Trophoblast cell (in vitro differentiated cells and primary cell): ENCODE results near the gene UTP25.

Experiments
- DNase-seq, 2 donors: peaks; one replicate each; pipeline ENCODE4 v3.0.0-alpha.2; 2016
- H2AFZ ChIP-seq: 2 replicates; pipeline ENCODE4 v1.6.1; 2013; ENCODE audit warnings: low read length, moderate library complexity, mild to moderate bottlenecking; ENCODE audit not compliant: insufficient read depth, poor library complexity
- H2AK5ac ChIP-seq: 2 replicates; pipeline ENCODE4 v1.6.1; 2013; ENCODE audit warnings: mild to moderate bottlenecking, low read length
- H2BK120ac ChIP-seq: 2 replicates; pipeline ENCODE4 v1.6.1; 2013; ENCODE audit warnings: low read length, mild to moderate bottlenecking, moderate library complexity; ENCODE audit not compliant: insufficient read depth, poor library complexity
- H2BK12ac ChIP-seq: 2 replicates; pipeline ENCODE4 v1.6.1; 2013; ENCODE audit warnings: mild to moderate bottlenecking, low read length, moderate library complexity
- H2BK5ac ChIP-seq: 2 replicates; pipeline ENCODE4 v1.6.1; 2013; ENCODE audit warnings: low read length, low read depth, moderate library complexity, mild to moderate bottlenecking; ENCODE audit not compliant: poor library complexity
- H3K14ac ChIP-seq: 2 replicates; pipeline ENCODE4 v1.6.1; 2013; ENCODE audit warnings: mild to moderate bottlenecking, low read length
- H3K18ac ChIP-seq: 2 replicates; pipeline ENCODE4 v1.6.1; 2013; ENCODE audit warnings: mild to moderate bottlenecking, low read length
- H3K23ac ChIP-seq: 2 replicates; pipeline ENCODE4 v1.6.1; 2013; ENCODE audit warnings: low read length
- H3K27ac ChIP-seq: 2 replicates; pipeline ENCODE4 v1.5.1; 2013; ENCODE audit warnings: low read depth, mild to moderate bottlenecking, inconsistent platforms, low read length, moderate library complexity
- H3K27me3 ChIP-seq: 2 replicates; pipeline ENCODE4 v1.6.1; 2013; ENCODE audit warnings: inconsistent platforms, mild to moderate bottlenecking, low read length, moderate library complexity; ENCODE audit not compliant: insufficient read depth
- H3K36me3 ChIP-seq, 2 experiments: 1 replicate in 1 of 2; 2 replicates in 1 of 2; pipeline ENCODE4 v1.6.1; 2013; ENCODE audit warnings: low read length in 2 of 2, mild to moderate bottlenecking in 2 of 2, moderate library complexity in 1 of 2; ENCODE audit not compliant: insufficient read depth in 2 of 2, control insufficient read depth in 1 of 2
- H3K4ac ChIP-seq: 2 replicates; pipeline ENCODE4 v1.6.1; 2013; ENCODE audit warnings: low read depth, mild to moderate bottlenecking, low read length, moderate library complexity
- H3K4me1 ChIP-seq, 2 experiments: 1 replicate in 1 of 2; 2 replicates in 1 of 2; pipeline ENCODE4 v1.6.1; 2013; ENCODE audit warnings: low read length in 2 of 2, mild to moderate bottlenecking in 2 of 2, moderate library complexity in 1 of 2; ENCODE audit not compliant: insufficient read depth in 2 of 2, control insufficient read depth in 1 of 2
- H3K4me2 ChIP-seq: 2 replicates; pipeline ENCODE4 v1.6.1; 2013; ENCODE audit warnings: inconsistent platforms, mild to moderate bottlenecking, low read length, moderate library complexity
- H3K4me3 ChIP-seq: 2 replicates; pipeline ENCODE4 v1.5.1; 2013; ENCODE audit warnings: mild to moderate bottlenecking, low read depth, low read length, inconsistent platforms
- H3K79me1 ChIP-seq: one replicate; pipeline ENCODE4 v1.6.1; 2013; ENCODE audit warnings: low read length
- H3K79me2 ChIP-seq: 2 replicates; pipeline ENCODE4 v1.6.1; 2013; ENCODE audit warnings: low read length, mild to moderate bottlenecking; ENCODE audit not compliant: control insufficient read depth, insufficient read depth, poor library complexity
- H3K9ac ChIP-seq: 2 replicates; pipeline ENCODE4 v1.6.1; 2013; ENCODE audit warnings: mild to moderate bottlenecking, low read length
- H3K9me3 ChIP-seq: 2 replicates; pipeline ENCODE4 v1.6.1; 2013; ENCODE audit warnings: low read depth, mild to moderate bottlenecking, control low read depth, inconsistent platforms, low read length; ENCODE audit not compliant: insufficient read depth
- H4K12ac ChIP-seq: 2 replicates; pipeline ENCODE4 v1.6.1; 2013; ENCODE audit warnings: low read depth, mild to moderate bottlenecking, low read length, moderate library complexity
- H4K8ac ChIP-seq: 2 replicates; pipeline ENCODE4 v1.6.1; 2013; ENCODE audit warnings: low read depth, mild to moderate bottlenecking, low read length, moderate library complexity
- H4K91ac ChIP-seq: one replicate; pipeline ENCODE4 v1.6.1; 2013; ENCODE audit warnings: low read depth, mild to moderate bottlenecking, low read length, moderate library complexity
- WGBS: extraction: QIAGEN DNeasy Blood & Tissue Kit; methylation state at CpG from one replicate; pipeline ENCODE4 v1.1.7; 2013; ENCODE audit warnings: missing lambda C conversion rate; ENCODE audit not compliant: insufficient read length, insufficient coverage; ENCODE audit errors: extremely low coverage; 5-methylcytosine and 5-hydroxymethylcytosine counted together

The UTP25 gene

GRCh38 chr1:209855623-209856022 lies 27.9 kb downstream of the UTP25 start:
- H4K91ac ChIP-seq, result no peak overlapping the region
- H3K23ac ChIP-seq, result no peak overlapping the region
- H2BK12ac ChIP-seq, result no peak overlapping the region
- no peak overlapping the region for H3K9ac ChIP-seq
- WGBS, result no CpG with 5 or more reads among the region's 5 CpGs
- H4K12ac ChIP-seq, result no peak overlapping the region
- H2BK5ac ChIP-seq, result no peak overlapping the region
- no peak overlapping the region for H3K4me3 ChIP-seq
- H3K4me1 ChIP-seq, result peaks cover 2% of the 10 kb centered on the region in 2 experiments
- H2AFZ ChIP-seq, result no peak overlapping the region
- no peak overlapping the region for H3K27ac ChIP-seq
- DNase-seq, result no peak
- H3K4ac ChIP-seq, result no peak overlapping the region
- no peaks in the 10 kb centered on the region for H3K27me3 ChIP-seq
- H3K14ac ChIP-seq, result no peak overlapping the region
- peaks cover 2% of the 10 kb centered on the region for H3K9me3 ChIP-seq
- no peaks in the 10 kb centered on the region for H3K79me1 ChIP-seq
- H3K36me3 ChIP-seq, result peaks cover 5 to 15% of the 10 kb centered on the region in 2 experiments
- H2AK5ac ChIP-seq, result no peak overlapping the region
- no peak overlapping the region for H2BK120ac ChIP-seq
- H4K8ac ChIP-seq, result no peak overlapping the region
- H3K79me2 ChIP-seq, result no peaks in the 10 kb centered on the region
- no peak overlapping the region for H3K4me2 ChIP-seq
- H3K18ac ChIP-seq, result no peak overlapping the region

GRCh38 chr1:209858561-209859103 lies 30.9 kb downstream of the UTP25 start:
- Histone ChIP-seq H2AK5ac (no peak overlapping the region), H3K79me1 (no peaks in the 10 kb centered on the region), H3K9me3 (peaks cover 2% of the 10 kb centered on the region), H3K4me1 (peaks cover 2% of the 10 kb centered on the region in 2 experiments), H3K4ac (no peak overlapping the region), H4K8ac (no peak overlapping the region), H2AFZ (no peak overlapping the region), H3K79me2 (no peaks in the 10 kb centered on the region), H3K27ac (no peak overlapping the region), H3K4me3 (no peak overlapping the region), H4K12ac (no peak overlapping the region), H3K4me2 (no peak overlapping the region), H3K14ac (no peak overlapping the region), H3K18ac (no peak overlapping the region), H3K36me3 (peaks cover 4 to 8% of the 10 kb centered on the region in 2 experiments), H2BK5ac (no peak overlapping the region), H2BK12ac (no peak overlapping the region), H3K27me3 (no peaks in the 10 kb centered on the region), H3K23ac (no peak overlapping the region), H4K91ac (no peak overlapping the region), H3K9ac (no peak overlapping the region), H2BK120ac (no peak overlapping the region)
- no peak for DNase-seq
- no CpG with 5 or more reads among the region's 41 CpGs for WGBS

GRCh38 chr1:209860293-209860881 lies 32.6 kb downstream of the UTP25 start:
- no CpG with 5 or more reads among the region's 7 CpGs for WGBS
- Histone ChIP-seq H4K8ac (no peak overlapping the region), H3K9ac (no peak overlapping the region), H3K27me3 (no peaks in the 10 kb centered on the region), H2BK120ac (no peak overlapping the region), H3K18ac (no peak overlapping the region), H3K79me1 (no peaks in the 10 kb centered on the region), H3K79me2 (no peaks in the 10 kb centered on the region), H3K36me3 (no peaks in the 10 kb centered on the region), H2AFZ (no peak overlapping the region), H2BK12ac (no peak overlapping the region), H3K4me1 (peaks cover 2 to 4% of the 10 kb centered on the region in 2 experiments), H3K4me2 (no peak overlapping the region), H3K14ac (no peak overlapping the region), H2AK5ac (no peak overlapping the region), H4K91ac (no peak overlapping the region), H3K4ac (no peak overlapping the region), H4K12ac (no peak overlapping the region), H3K27ac (no peak overlapping the region), H3K9me3 (peaks cover 2% of the 10 kb centered on the region), H3K4me3 (no peak overlapping the region), H3K23ac (no peak overlapping the region), H2BK5ac (no peak overlapping the region)
- peak; percentile 70 to 87 for DNase-seq

GRCh38 chr1:209861242-209861641 lies 33.5 kb downstream of the UTP25 start:
- H2AK5ac ChIP-seq, result no peak overlapping the region
- no peaks in the 10 kb centered on the region for H3K36me3 ChIP-seq
- H2BK5ac ChIP-seq, result no peak overlapping the region
- no peak overlapping the region for H2BK120ac ChIP-seq
- no peak overlapping the region for H3K23ac ChIP-seq
- no peak overlapping the region for H3K4me3 ChIP-seq
- H3K9me3 ChIP-seq, result peaks cover 2% of the 10 kb centered on the region
- H2AFZ ChIP-seq, result no peak overlapping the region
- H3K4me1 ChIP-seq, result peaks cover 0 to 3% of the 10 kb centered on the region in 2 experiments
- H3K18ac ChIP-seq, result no peak overlapping the region
- H4K8ac ChIP-seq, result no peak overlapping the region
- no peaks in the 10 kb centered on the region for H3K79me2 ChIP-seq
- H3K9ac ChIP-seq, result no peak overlapping the region
- no CpG with 5 or more reads among the region's 2 CpGs for WGBS
- no peaks in the 10 kb centered on the region for H3K79me1 ChIP-seq
- DNase-seq, result no peak
- no peak overlapping the region for H4K12ac ChIP-seq
- no peak overlapping the region for H3K4ac ChIP-seq
- H4K91ac ChIP-seq, result no peak overlapping the region
- H3K4me2 ChIP-seq, result no peak overlapping the region
- H3K14ac ChIP-seq, result no peak overlapping the region
- H2BK12ac ChIP-seq, result no peak overlapping the region
- no peak overlapping the region for H3K27ac ChIP-seq
- H3K27me3 ChIP-seq, result no peaks in the 10 kb centered on the region
